A549 (cell line): ENCODE data around the gene CHAC2. TPM values are rescaled to one million over a fixed set of nuclear protein-coding genes. Genes with fewer than 3 reads are reported as not detected.
A peak's percentile ranks its signal among the peaks of the same experiment; 100 is the strongest.

Source experiments
- ATAC-seq, 2 experiments: fragments of 200-7000 bp in 1 of 2; fragments of >200 bp in 1 of 2; cut with Nextera tagmentation in 1 of 2; cut with Tn5 transposase in 1 of 2; 3 replicates each; pipeline versions ENCODE4 v1.8.0 to v1.9.1; 2018 to 2020; ENCODE audit warnings: mild to moderate bottlenecking in 1 of 2, moderate library complexity in 1 of 2
- CTCF ChIA-PET: fragments of 300-600 bp; sonication (Branson Sonifier 250); formaldehyde crosslinking; extraction: SDS; loops from one replicate; lab custom pipeline; 2021; ENCODE audit warnings: antibody characterized with exemption, inconsistent platforms; lab: Yijun Ruan, JAX
- POLR2A ChIA-PET: fragments of 350-600 bp; formaldehyde crosslinking; extraction: SDS; loops from one replicate; lab custom pipeline; 2021; ENCODE audit warnings: antibody characterized with exemption, inconsistent platforms; lab: Yijun Ruan, JAX
- DNase-seq, 2 experiments: peaks; one replicate each; pipeline versions ENCODE4 v3.0.0 to v3.0.0-alpha.2; 2011 to 2016; ENCODE audit warnings: low read depth in 1 of 2, low spot score in 1 of 2
- FAIRE-seq: peaks from 2 replicates; lab custom pipeline; 2011; peaks lifted over from hg19 to GRCh38; lab: Jason Lieb, UNC
- H3K27ac ChIP-seq, 2 experiments: fragments of >200 bp; sonication (Bioruptor Twin); formaldehyde crosslinking; 3 replicates each; pipeline ENCODE4 v1.5.1; 2016 to 2017
- H3K4me1 ChIP-seq: fragments of >200 bp; sonication (Bioruptor Twin); formaldehyde crosslinking; 3 replicates; pipeline ENCODE4 v1.6.1; 2016
- H3K4me2 ChIP-seq: fragments of >200 bp; sonication (Bioruptor Twin); formaldehyde crosslinking; 3 replicates; pipeline ENCODE4 v1.6.1; 2016
- H3K4me3 ChIP-seq: fragments of >200 bp; sonication (Bioruptor Twin); formaldehyde crosslinking; 3 replicates; pipeline ENCODE4 v1.5.1; 2016
- H3K9me3 ChIP-seq: fragments of >200 bp; sonication (Bioruptor Twin); formaldehyde crosslinking; 3 replicates; pipeline ENCODE4 v1.6.1; 2016
- CHD2 ChIP-seq: fragments of 150-350 bp; IDR thresholded peaks from 2 replicates; pipeline ENCODE4 v1.6.1; 2014; ENCODE audit warnings: low read length; ENCODE audit not compliant: partially characterized antibody
- CHD4 ChIP-seq: fragments of 200-600 bp; sonication (generic); IDR thresholded peaks from 2 replicates; pipeline ENCODE4 v1.6.1; 2016; ENCODE audit warnings: antibody characterized with exemption, mild to moderate bottlenecking, borderline replicate concordance
- HOXB13 ChIP-seq: fragments of 250-450 bp; sonication (Bioruptor Pico); IDR thresholded peaks from 2 replicates; pipeline ENCODE4 v1.5.0; 2020; ENCODE audit warnings: low read depth, mild to moderate bottlenecking, moderate library complexity
- JUNB ChIP-seq: fragments of >200 bp; sonication (Bioruptor Twin); formaldehyde crosslinking; IDR thresholded peaks from 2 replicates; pipeline ENCODE4 v1.6.1; 2016
- KDM5A ChIP-seq: fragments of 200-600 bp; sonication (generic); IDR thresholded peaks from 2 replicates; pipeline ENCODE4 v1.6.1; 2016; ENCODE audit warnings: antibody characterized with exemption, mild to moderate bottlenecking
- MAFK ChIP-seq: fragments of 450-650 bp; IDR thresholded peaks from 2 replicates; pipeline ENCODE4 v1.6.1; 2014; ENCODE audit not compliant: partially characterized antibody
- MAZ ChIP-seq: fragments of 150-350 bp; IDR thresholded peaks from 2 replicates; pipeline ENCODE4 v1.6.1; 2014; ENCODE audit warnings: antibody characterized with exemption, low read depth, low read length, borderline replicate concordance
- MYC ChIP-seq: IDR thresholded peaks from 2 replicates; pipeline ENCODE4 v1.6.1; 2012; ENCODE audit warnings: mild to moderate bottlenecking, inconsistent platforms, low read length, improper control_type of control experiment, borderline replicate concordance
- NFE2L2 ChIP-seq: fragments of 150-350 bp; conservative IDR thresholded peaks from 2 replicates; pipeline ENCODE4 v1.6.1; 2014; ENCODE audit warnings: low read length
- PHF8 ChIP-seq: fragments of 200-600 bp; sonication (generic); IDR thresholded peaks from 2 replicates; pipeline ENCODE4 v1.6.1; 2016; ENCODE audit warnings: low read depth, mild to moderate bottlenecking, antibody characterized with exemption, moderate library complexity, borderline replicate concordance
- POLR2AphosphoS2 ChIP-seq: conservative IDR thresholded peaks from 2 replicates; pipeline ENCODE4 v1.6.1; 2012; ENCODE audit warnings: low read length, improper control_type of control experiment, inconsistent platforms
- SREBF2 ChIP-seq: fragments of 450-650 bp; IDR thresholded peaks from 2 replicates; pipeline ENCODE4 v1.6.1; 2014; ENCODE audit warnings: mild to moderate bottlenecking, moderate library complexity
- WGBS: methylation state at CpG from one replicate; pipeline ENCODE4 v1.1.6; 2017; ENCODE audit errors: missing lambda C conversion rate; 5-methylcytosine and 5-hydroxymethylcytosine counted together
- polyA plus RNA-seq, 4 experiments: library from polyadenylated mRNA; depleted of rRNA in 3 of 4; stranded (reverse); fragments of >200 nt; fragmentation: RNase III in 1 of 4; extraction: RNeasy Plus Mini Kit Qiagen cat#74134 plus additional on column Dnase treatment in 1 of 4; gene quantifications; 2 replicates in 3 of 4; 3 replicates in 1 of 4; pipeline ENCODE4 v1.2.3, GENCODE V29; 2011 to 2017
- TF ChIP-seq, protein P1 (sequence below): fragments of >200 bp; sonication (Bioruptor Twin); formaldehyde crosslinking; IDR thresholded peaks from 2 replicates; pipeline ENCODE4 v1.6.1; 2016
- TF ChIP-seq, protein P2 (sequence below): IDR thresholded peaks from 2 replicates; pipeline ENCODE4 v1.6.1; 2012; ENCODE audit warnings: low read depth, borderline replicate concordance
- TF ChIP-seq, protein P3 (sequence below): IDR thresholded peaks from 2 replicates; pipeline ENCODE4 v1.6.1; 2012

The CHAC2 gene
- polyA plus RNA-seq, 2 of the 4 experiments (the other 2 are of a cell fraction): 20.1 to 21.8 TPM

GRCh38 chr2:53765767-53766166 is 1.8 kb upstream of the CHAC2 start:
- 97% methylated on average over 1 of the region's 1 CpG for WGBS
- FAIRE-seq (no peak), ATAC-seq (no peak), DNase-seq (no peak)
- H3K4me2 ChIP-seq: no peak overlapping the region
- H3K9me3 ChIP-seq: no peaks in the 10 kb centered on the region
- ChIA-PET CTCF (interaction anchor here (0.9 to 1.2 kb wide), 2 partner anchors 12 to 22 kb away, joined by 3 read pairs; no protein-coding TSS in a partner anchor), POLR2A (no interaction called here)
- no peak overlapping the region for H3K4me3 ChIP-seq
- H3K27ac ChIP-seq: no peak overlapping the region
- H3K4me1 ChIP-seq: peaks cover 24% of the 10 kb centered on the region
- TF ChIP-seq MYC (no peak), POLR2AphosphoS2 (no peak)

DNA sequence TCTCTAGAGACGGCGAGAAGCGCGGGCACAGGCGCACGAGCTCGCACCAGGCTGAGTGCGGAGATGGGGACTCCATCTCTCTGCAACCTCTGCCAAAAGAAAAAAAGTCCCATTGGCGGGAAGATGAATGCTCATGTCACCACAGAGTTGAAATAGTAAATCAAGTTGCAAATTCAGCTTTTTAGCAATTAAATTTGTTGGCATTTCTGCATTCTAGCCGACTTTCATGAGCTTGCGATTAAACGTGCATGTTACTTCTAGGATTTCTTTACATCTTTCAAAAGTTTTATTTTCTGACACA is 588 bp downstream of the CHAC2 start:
- CTCF ChIA-PET: interaction anchor here (0.8 to 1.1 kb wide), 2 partner anchors 11 to 679 kb away, joined by 3 read pairs; no protein-coding TSS in a partner anchor
- DNase-seq: peak in 1 of 2 experiments; percentile 66

DNA sequence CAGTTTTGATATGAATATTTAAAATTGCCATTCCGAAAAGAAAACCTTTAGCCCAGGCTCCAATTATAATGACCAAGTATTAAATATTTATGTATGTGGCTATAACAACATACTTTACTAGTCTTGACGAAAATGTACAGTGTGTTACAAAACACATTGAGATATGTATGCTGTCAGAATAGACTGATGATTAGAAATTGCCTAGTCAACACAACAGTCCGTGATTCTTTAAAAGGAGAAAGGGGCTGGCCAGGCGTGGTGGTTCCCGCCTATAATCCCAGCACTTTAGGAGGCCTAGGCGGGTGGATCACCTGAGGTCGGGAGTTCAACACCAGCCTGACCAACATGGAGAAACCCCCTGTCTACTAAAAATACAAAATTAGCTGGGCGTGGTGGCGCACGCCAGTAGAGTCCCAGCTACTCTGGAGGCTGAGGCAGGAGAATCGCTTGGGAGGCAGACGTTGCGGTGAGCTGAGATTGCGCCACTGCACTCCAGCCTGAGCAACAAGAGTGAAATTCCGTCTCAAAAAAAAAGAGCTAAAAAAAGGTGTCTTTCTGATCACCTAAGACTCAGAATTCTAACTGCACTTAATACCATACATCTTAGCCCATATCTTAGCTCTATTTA is 1.8 kb downstream of the CHAC2 start:
- Histone ChIP-seq H3K4me3 (no peak overlapping the region), H3K4me2 (peak overlapping the region; percentile 83), H3K27ac (0 out of 6 replicates have a peak overlapping the region, but pooled peaks of 1 of the 2 experiments have one; percentile 17), H3K4me1 (peaks cover 24% of the 10 kb centered on the region), H3K9me3 (no peaks in the 10 kb centered on the region)
- WGBS: 90% methylated on average over 15 of the region's 15 CpGs
- no peak for DNase-seq
- ChIA-PET CTCF (no interaction called here), POLR2A (no interaction called here)
- no peak for ATAC-seq
- no peak for FAIRE-seq
- no peak for TF ChIP-seq KDM5A
- TF ChIP-seq CHD2: no peak
- TF ChIP-seq, protein P1, sequence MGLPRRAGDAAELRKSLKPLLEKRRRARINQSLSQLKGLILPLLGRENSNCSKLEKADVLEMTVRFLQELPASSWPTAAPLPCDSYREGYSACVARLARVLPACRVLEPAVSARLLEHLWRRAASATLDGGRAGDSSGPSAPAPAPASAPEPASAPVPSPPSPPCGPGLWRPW: no peak
- no peak for TF ChIP-seq PHF8
- no peak for TF ChIP-seq HOXB13 (CRISPR knock-in tag)
- TF ChIP-seq, protein P2, sequence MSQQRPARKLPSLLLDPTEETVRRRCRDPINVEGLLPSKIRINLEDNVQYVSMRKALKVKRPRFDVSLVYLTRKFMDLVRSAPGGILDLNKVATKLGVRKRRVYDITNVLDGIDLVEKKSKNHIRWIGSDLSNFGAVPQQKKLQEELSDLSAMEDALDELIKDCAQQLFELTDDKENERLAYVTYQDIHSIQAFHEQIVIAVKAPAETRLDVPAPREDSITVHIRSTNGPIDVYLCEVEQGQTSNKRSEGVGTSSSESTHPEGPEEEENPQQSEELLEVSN: no peak
- no peak for TF ChIP-seq CHD4
- no peak for TF ChIP-seq MAZ
- TF ChIP-seq, protein P3, sequence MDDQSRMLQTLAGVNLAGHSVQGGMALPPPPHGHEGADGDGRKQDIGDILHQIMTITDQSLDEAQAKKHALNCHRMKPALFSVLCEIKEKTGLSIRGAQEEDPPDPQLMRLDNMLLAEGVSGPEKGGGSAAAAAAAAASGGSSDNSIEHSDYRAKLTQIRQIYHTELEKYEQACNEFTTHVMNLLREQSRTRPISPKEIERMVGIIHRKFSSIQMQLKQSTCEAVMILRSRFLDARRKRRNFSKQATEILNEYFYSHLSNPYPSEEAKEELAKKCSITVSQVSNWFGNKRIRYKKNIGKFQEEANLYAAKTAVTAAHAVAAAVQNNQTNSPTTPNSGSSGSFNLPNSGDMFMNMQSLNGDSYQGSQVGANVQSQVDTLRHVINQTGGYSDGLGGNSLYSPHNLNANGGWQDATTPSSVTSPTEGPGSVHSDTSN: no peak

More for the DNA sequence above, 588 bp downstream of the CHAC2 start:
- FAIRE-seq: no peak
- WGBS: under 1% methylated on average over 12 of the region's 12 CpGs
- TF ChIP-seq, protein P2: peak; percentile 45; the same call in 1 of the 2 replicates
- TF ChIP-seq JUNB (no peak), MAFK (peak; percentile 11)
- peak overlapping the region; percentile 85 to 91 for H3K27ac ChIP-seq
- H3K4me3 ChIP-seq: peak overlapping the region; percentile 76
- POLR2A ChIA-PET: interaction anchor here (0.9 to 2.3 kb wide), 4 partner anchors 8 to 1282 kb away, joined by 3 to 39 read pairs (median 6); partner anchors contain the start of genes ASB3 and ERLEC1
- H3K9me3 ChIP-seq: no peaks in the 10 kb centered on the region
- peak overlapping the region; percentile 83 for H3K4me2 ChIP-seq
- peak in 1 of 2 experiments; percentile 88; a peak in 4 of 6 replicates for ATAC-seq
- H3K4me1 ChIP-seq: peaks cover 24% of the 10 kb centered on the region

- no peak for TF ChIP-seq CHD4
- peak; percentile 51 for TF ChIP-seq MAFK
- TF ChIP-seq NFE2L2: 0 out of 2 replicates have a peak, but pooled peaks have one; percentile 6
- no peak for TF ChIP-seq SREBF2
- no peaks in the 10 kb centered on the region for H3K9me3 ChIP-seq
- peak in 1 of 2 experiments; percentile 23 for DNase-seq
- WGBS: 74% methylated on average over 4 of the region's 4 CpGs
- ChIA-PET CTCF (interaction anchor here (0.8 kb wide), 1 partner anchor 9 kb away, joined by 4 read pairs; no protein-coding TSS in a partner anchor), POLR2A (interaction anchor here (0.6 to 0.7 kb wide), 2 partner anchors 27 to 635 kb away, joined by 3 to 4 read pairs; no protein-coding TSS in a partner anchor)
- FAIRE-seq: no peak
- peak overlapping the region; percentile 6; the same call in 1 of the 3 replicates for H3K4me2 ChIP-seq
- H3K27ac ChIP-seq: no peak overlapping the region
- no peak overlapping the region for H3K4me3 ChIP-seq
- no peak for ATAC-seq
- H3K4me1 ChIP-seq: peaks cover 24% of the 10 kb centered on the region
These were observed 2.7 kb downstream of the CHAC2 start for GRCh38 chr2:53770264-53770663.
